Right kidney (tissue), 9 donors: ENCODE results near the gene ERF.

Source experiments
- DNase-seq: peaks from one replicate; pipeline ENCODE4 v3.0.0-alpha.2; 2016
- long read RNA-seq, 8 donors: transcript quantifications; one replicate each; lab custom pipeline, GENCODE V29; 2026

Gene ERF
- long read RNA-seq, donor 1, transcript ERF-201 (4 exons, 2,698 nt): major isoform, 20 of 20 reads
- long read RNA-seq, donor 1, partial matches to known transcripts: 0 of 20 reads
- long read RNA-seq, donor 1, other reads (novel, unspliced or antisense): 0 of 20 reads
- long read RNA-seq, donor 2, transcript ERF-201 (4 exons, 2,698 nt): major isoform, 10 of 14 reads
- long read RNA-seq, donor 2, partial matches to known transcripts: 0 of 14 reads
- long read RNA-seq, donor 2, other reads (novel, unspliced or antisense): 0 of 14 reads
- long read RNA-seq, donor 3, transcript ERF-201 (4 exons, 2,698 nt): major isoform, 8 of 13 reads
- long read RNA-seq, donor 3, partial matches to known transcripts: 0 of 13 reads
- long read RNA-seq, donor 3, other reads (novel, unspliced or antisense): 0 of 13 reads
- long read RNA-seq, donor 4, transcript ERF-201 (4 exons, 2,698 nt): major isoform, 22 of 25 reads
- long read RNA-seq, donor 4, partial matches to known transcripts: 0 of 25 reads
- long read RNA-seq, donor 4, other reads (novel, unspliced or antisense): 0 of 25 reads
- long read RNA-seq, donor 5, transcript ERF-201 (4 exons, 2,698 nt): major isoform, 22 of 31 reads
- long read RNA-seq, donor 5, partial matches to known transcripts: 6 of 31 reads
- long read RNA-seq, donor 5, other reads (novel, unspliced or antisense): 0 of 31 reads
- long read RNA-seq, donor 6, transcript ERF-201 (4 exons, 2,698 nt): major isoform, 30 of 37 reads
- long read RNA-seq, donor 6, partial matches to known transcripts: 0 of 37 reads
- long read RNA-seq, donor 6, other reads (novel, unspliced or antisense): 0 of 37 reads
- long read RNA-seq, donor 7: 0 reads
- long read RNA-seq, donor 8, transcript ERF-201 (4 exons, 2,698 nt): major isoform, 9 of 15 reads
- long read RNA-seq, donor 8, partial matches to known transcripts: 0 of 15 reads
- long read RNA-seq, donor 8, other reads (novel, unspliced or antisense): 0 of 15 reads

DNA sequence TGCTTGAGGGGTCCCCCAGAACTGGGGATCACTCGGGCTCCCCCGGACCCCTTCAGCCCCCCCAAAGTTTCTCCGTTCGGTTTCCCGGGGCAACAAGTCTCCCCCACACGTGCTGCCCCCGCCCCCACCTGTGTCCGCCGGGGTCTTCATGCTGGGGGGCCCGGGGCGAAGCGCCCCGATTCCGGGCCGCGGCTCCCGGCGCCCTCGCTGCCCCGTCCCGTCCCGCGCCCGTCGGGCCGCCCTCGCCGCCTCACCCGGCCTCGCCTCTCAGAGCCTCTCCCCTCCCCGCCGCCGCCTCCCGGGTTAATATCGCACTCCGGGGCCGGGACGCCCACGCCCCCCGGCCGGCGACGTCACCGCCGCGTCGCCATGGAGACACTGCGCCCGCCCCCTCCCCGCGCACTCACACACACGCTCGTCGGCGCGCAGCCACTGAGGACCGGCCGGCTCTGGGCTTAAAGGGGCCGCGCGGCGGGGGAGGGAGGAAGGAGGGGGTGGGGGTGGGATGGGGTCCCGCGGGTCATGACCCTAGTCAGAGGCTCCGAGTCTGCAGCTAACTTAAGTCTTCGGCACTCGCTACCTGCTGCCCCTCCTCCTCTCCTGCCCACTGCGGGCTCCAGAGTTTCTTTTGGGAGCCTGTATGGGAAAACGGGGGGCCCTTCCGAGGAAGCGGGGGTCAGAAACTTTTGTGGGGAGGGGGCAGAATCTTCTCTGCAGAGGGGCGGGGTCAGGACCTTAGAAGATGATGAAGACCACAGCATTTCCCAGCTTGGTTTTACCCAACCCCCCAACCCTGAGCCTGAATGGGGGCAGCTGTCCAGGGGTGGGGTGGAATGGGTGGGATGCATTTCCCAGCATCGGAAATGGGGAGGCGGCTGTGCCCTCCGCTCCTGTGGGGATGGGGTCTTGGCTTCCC lies at the start of gene ERF:
Gene ERF, minus strand, starts transcription at position 279 of the 916 bp plus-strand sequence. Its CDS starts 129 bp downstream, at position 150.
- peak; percentile 77 for DNase-seq

DNA sequence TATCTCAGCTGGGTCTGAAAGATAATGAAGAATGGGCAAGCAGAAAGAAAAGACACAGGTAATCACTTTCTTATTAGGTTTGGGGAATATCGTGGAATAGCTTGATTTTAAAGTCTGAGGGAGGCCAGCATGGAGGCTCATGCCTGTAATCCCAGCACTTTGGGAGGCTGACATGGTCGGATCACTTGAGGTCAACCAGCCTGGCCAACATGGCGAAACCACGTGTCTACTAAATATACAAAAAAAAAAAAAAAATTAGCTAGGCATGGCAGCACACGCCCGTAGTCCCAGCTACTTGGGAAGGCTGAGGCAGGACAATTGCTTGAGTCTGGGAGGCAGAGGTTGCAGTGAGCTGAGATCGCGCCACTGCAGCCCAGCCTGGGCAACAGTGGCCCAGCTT lies 48.9 kb upstream of the ERF start:
- DNase-seq: no peak

DNA sequence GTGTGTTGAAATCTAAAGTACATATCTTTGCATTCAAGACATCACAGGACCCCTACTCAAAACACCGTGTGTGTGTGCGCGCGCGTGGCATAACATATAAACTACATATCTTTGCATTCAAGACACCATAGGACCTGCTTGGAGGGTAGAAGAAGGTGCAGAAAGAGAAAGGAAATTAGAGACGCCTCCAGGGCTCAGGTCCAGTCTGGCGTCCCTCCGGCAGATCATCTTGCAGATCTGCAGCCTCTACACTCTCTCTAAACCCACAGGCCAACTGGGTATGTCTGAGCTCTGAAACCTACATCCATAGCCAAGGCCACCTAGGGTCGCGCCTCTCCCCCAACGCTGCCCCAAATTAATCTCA lies 48.2 kb upstream of the ERF start:
- no peak for DNase-seq

DNA sequence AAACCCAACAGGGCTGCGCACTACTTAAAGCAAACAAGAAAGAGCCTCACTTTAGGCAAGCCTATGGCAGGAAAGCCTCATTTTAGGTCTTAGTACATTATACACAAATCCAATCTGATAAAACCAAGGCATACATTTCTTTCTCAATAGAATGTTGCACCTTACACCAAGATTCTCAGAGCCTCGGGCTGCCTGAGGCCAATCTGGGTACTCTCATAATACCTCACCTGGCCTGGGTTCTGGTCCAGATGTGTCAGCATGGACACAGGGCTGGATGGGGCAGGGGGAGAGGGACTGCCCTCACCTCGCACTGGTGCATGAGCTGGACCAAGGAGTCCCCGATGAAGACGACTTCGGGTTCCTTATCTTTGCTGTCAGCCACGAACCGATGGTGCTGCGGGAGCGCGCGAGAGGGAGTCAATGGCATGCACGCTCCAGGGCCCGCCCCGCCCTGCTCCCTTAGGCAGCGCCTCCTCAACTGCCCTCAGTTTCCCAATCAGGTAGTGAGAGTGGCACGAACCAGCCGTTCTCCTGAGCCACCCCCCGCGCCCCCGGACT lies 46.8 kb upstream of the ERF start, which contains the start of gene PRR19:
Gene PRR19, plus strand, starts transcription at position 487 of the 558 bp plus-strand sequence. CDS start 7,453 bp downstream, outside the sequence.
- DNase-seq: no peak

DNA sequence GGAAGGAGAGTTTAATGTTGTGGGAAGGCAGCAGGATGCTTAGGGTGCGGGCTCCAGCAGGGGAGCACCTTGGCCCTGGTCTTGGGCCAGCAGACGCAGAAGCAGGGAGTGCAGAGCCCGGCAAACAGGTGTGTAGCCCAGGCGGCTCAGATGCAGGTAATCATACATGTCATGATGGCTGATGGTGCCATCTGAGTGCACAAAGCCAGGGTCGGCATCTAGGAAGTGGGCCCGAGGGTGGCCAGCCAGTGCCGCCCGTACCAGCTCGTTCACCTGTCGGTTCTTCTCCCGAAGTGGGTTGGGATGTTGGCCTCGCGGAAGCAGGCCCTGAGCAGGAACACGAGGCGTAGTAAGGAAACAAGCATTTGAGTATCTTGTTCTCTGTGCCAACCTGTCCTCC lies 42.1 kb upstream of the ERF start:
- no peak for DNase-seq

DNA sequence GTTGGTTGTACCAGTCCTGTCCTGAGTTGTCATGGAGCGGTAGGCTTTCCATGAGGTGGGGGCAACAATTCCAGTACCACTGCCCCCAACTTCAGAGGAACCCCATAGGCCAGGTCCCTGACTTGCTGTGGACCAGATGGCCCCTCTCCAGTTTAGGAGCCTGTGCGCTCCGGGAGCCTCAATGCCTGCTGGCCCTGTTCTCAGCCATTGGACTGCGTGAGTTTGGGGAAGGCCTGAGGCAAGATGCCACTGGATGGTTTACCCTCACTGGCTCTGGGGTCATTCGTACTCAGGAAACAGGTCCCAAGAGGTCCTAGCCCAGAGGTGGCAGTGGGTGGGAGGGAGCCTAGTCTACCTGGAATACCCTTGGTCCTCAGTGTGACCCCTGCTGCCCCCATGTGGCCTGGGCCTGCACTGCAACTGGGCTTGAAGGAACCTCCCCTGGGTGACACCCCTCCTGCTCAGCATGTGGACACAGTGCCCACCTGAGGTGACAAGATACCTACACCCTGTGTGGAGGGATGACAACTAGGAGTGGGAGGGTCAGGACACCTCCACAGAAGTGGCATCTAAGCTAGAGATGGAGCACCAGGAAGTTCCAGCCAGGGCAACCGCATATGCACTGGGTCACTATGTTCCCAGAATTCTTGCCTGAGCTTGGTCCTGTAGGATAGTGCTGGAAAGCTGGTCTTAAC lies 41.0 kb upstream of the ERF start:
- peak; percentile 62 for DNase-seq

DNA sequence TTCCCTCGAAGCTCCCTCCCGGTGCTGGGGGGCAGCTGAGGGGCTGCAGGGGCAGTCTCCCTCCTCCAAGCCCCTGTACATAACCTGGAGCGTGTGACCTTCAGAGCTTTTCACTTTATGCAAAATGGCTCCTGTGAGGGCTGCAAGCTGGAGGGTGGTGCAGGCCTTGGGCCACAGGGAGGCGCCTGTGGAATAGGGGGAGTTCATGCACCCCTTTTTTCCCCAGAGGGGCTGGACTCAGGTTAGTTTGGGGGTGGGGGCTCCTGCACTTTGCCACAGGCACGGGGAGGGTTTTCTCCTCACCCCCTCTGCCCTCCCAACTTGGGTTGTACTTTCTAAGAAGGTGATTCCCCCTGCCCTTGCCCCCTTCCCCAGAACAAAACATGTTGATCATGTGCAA lies 40.4 kb upstream of the ERF start:
- DNase-seq: no peak

DNA sequence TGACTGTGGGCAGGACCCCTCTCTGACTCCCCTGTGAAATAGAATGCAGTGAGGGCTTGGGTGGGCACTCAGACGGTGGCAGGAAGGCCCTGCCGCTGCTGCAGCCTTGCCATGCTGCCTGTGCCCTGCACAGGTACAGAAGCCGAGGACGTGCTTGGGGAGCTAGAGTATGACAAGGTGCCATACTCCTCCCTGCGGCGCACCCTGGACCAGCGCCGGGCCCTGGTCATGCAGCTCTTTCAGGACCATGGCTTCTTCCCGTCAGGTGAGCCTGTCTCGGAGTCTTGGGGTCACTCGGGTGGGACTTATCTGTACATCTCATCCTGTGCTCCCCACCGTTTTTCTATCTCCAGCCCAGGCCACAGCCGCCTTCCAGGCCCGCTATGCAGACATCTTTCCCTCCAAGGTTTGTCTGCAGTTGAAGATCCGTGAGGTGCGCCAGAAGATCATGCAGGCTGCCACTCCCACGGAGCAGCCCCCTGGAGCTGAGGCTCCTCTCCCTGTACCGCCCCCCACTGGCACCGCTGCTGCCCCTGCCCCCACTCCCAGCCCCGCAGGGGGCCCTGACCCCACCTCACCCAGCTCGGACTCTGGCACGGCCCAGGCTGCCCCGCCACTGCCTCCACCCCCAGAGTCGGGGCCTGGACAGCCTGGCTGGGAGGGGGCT lies 39.7 kb upstream of the ERF start:
- no peak for DNase-seq

DNA sequence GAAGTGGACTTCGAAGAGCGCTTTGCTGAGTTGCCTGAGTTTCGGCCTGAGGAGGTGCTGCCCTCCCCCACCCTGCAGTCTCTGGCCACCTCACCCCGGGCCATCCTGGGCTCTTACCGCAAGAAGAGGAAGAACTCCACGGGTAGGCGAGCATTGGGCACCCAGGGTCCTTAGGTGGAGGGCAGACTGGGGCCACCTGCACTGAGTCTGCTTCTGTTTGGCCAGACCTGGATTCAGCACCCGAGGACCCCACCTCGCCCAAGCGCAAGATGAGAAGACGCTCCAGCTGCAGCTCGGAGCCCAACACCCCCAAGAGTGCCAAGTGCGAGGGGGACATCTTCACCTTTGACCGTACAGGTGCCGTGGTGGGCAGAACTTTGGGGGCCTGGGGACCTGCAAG lies 39.0 kb upstream of the ERF start:
- DNase-seq: no peak

DNA sequence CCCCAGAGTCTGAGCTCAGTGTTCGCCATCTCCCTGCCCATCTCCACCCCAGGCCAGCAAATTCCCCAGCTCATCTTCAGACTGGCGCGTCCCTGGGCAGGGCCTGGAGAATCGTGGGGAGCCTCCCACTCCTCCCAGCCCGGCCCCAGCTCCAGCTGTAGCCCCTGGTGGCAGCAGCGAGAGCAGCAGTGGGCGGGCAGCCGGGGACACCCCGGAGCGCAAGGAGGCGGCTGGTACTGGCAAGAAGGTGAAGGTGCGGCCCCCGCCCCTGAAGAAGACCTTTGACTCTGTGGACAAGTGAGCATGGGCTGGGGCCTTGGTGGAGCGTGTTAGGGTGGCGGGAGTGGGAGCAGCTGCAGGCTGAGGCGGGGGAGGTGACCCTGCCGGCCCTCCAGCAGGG lies 38.6 kb upstream of the ERF start:
- DNase-seq: peak; percentile 57

DNA sequence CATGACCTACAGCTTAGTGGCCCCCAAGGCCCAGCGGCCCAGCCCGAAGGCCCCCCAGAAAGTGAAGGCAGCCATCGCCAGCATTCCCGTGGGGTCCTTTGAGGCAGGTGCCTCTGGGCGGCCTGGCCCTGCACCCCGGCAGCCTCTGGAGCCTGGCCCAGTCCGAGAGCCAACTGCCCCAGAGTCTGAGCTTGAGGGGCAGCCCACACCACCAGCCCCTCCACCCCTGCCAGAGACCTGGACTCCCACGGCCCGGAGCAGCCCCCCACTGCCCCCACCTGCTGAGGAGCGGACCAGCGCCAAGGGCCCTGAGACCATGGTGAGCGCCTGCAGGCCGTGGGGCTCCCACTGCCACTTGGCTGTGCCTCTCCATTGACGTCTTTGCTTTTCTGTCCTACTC lies 38.0 kb upstream of the ERF start:
- DNase-seq: no peak

DNA sequence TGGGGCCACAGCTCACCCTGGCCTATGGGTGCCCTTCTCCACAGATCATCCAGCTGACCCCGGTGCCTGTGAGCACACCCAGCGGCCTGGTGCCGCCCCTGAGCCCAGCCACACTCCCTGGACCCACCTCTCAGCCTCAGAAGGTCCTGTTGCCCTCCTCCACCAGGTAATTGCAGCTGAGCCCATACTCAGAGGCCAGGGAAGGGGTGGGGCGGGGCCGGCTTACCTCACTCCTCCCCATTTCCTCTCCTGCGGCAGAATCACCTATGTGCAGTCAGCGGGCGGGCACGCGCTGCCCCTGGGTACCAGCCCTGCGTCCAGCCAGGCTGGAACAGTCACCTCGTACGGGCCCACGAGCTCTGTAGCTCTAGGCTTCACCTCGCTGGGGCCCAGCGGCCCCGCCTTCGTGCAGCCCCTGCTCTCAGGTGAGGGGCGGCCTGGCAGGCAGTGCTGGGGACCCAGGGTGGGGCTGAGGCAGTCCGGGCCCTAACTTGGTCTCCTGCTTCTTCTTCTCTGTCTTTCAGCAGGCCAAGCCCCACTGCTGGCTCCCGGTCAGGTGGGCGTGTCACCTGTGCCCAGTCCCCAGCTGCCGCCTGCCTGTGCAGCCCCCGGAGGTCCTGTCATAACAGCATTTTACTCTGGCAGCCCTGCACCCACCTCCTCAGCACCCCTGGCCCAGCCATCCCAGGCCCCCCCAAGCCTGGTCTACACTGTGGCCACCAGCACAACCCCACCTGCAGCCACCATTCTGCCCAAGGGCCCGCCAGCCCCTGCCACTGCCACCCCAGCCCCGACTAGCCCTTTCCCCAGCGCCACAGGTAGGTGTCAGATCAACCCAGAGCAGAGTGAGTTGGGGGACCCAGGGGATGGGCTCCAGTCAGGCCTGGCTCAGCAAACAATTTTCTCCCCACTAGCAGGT lies 37.4 kb upstream of the ERF start:
- DNase-seq: no peak

DNA sequence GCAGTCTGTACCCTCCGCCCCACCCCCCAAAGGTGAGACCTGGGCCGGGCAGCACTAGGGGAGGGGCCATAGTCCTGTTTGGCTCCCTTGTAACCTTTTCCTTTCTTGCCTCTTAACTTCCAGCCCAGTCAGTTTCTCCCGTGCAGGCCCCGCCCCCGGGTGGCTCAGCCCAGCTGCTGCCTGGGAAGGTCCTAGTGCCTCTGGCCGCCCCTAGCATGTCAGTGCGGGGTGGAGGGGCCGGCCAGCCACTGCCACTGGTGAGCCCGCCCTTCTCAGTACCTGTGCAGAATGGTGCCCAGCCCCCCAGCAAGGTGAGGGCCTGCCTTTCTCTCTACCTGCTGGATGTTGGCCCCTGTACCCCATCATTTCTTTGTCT lies 36.5 kb upstream of the ERF start:
- no peak for DNase-seq

DNA sequence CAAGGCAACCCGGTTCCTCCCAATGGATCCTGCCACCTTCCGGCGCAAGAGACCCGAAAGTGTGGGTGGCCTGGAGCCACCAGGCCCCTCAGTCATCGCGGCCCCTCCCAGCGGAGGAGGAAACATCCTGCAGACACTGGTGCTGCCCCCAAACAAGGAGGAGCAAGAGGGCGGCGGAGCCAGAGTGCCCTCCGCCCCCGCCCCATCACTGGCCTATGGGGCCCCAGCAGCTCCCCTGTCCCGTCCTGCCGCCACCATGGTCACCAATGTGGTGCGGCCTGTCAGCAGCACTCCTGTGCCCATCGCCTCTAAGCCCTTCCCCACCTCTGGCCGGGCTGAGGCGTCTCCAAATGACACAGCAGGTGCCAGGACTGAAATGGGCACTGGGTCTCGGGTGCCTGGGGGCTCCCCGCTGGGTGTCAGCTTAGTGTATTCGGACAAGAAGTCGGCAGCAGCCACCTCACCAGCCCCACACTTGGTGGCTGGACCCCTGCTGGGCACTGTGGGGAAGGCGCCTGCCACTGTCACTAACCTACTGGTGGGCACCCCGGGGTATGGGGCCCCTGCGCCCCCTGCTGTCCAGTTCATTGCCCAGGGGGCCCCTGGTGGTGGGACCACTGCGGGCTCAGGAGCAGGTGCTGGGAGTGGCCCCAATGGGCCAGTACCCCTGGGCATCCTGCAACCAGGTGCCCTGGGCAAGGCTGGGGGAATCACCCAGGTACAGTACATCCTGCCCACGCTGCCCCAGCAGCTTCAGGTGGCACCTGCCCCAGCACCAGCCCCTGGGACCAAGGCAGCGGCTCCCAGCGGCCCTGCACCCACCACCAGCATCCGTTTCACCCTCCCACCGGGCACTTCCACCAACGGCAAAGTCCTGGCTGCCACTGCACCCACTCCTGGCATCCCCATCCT lies 35.9 kb upstream of the ERF start:
- DNase-seq: no peak

DNA sequence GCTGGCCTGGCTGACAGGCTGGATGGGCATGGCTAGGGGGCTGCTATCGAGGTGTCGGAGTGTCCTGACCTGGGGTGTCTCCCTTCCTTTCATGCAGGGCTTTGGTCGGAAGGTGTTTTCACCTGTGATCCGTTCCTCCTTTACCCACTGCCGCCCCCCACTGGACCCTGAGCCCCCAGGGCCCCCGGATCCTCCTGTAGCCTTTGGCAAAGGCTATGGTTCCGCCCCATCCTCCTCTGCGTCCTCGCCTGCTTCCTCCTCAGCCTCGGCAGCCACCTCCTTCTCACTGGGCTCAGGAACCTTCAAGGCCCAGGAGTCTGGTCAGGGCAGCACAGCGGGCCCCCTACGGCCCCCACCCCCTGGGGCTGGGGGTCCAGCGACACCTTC lies 35.2 kb upstream of the ERF start:
- DNase-seq: no peak

DNA sequence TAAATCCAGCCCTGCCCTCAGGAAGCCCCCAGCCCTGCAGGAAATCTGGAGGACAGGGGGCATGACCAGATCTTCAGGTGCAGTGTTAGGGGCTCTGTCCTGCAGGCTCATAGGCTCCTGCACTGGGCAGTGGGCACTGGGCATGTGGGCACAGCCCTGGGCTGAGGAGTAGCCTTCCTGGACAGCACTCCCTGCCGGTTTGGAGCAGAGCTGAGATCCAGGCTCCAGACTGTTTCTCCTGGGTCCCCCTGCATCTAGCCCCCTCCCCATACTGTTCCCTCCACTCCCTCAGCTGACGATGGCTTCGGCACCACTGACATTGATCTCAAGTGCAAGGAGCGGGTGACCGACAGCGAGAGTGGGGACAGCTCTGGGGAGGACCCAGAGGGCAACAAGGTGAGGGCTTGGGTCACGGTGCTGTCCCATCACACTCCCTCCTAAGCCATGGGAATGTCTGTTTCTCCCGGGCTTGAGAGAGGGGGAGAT lies 34.7 kb upstream of the ERF start:
- DNase-seq: no peak

DNA sequence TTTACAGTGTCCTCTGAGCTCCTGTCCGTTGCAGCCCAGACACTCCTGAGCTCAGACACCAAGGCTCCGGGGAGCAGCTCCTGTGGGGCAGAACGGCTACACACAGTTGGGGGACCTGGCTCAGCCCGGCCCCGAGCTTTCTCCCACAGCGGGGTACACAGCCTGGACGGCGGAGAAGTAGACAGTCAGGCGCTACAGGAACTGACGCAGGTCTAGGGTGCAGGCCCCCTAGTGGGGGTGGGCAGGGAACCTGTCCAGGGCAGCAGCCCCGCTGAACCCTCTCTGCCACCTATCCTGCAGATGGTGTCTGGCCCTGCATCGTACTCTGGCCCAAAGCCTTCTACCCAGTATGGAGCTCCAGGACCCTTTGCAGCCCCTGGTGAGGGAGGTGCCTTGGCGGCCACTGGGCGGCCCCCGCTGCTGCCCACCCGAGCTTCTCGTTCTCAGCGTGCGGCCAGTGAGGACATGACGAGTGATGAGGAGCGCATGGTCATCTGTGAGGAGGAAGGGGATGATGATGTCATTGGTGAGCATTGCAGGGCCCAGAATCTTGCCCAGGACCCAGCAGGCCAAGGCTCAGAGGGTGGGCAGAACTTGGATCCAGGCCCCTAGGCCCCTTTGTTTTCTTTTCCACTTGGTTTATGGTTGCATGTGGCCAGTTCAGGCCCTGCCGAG lies 34.1 kb upstream of the ERF start:
- no peak for DNase-seq

DNA sequence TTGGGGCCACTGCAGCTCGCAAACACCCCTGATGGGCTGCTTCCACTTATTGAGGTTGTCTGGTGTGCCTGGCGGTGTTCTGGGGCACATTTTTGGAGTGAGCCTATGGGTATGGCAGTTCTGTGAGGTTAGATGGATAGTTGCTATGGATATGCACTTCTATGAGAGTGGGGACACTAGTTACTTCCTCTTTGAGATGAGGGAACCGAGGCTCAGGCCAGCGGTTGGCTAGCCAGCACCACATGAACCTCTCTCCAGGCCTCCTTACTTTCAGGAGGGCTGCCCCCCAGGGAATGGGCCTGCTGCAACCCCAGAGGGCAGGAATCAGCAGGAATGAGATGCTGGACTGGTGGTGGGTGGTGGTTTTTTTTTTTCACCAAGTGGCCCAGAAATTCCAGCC lies 33.5 kb upstream of the ERF start:
- DNase-seq: no peak
